CD1c-positive myeloid dendritic cell (primary cell): ENCODE data around the gene TMC7.

ENCODE experiments used
- DNase-seq: peaks from one replicate; pipeline ENCODE4 v3.0.0-alpha.2; 2016; ENCODE audit errors: extremely low spot score

Gene TMC7

GRCh38 chr16:19029980-19030379 is 46.2 kb downstream of the TMC7 start:
- DNase-seq = no peak

GRCh38 chr16:19031738-19032137 is 48.0 kb downstream of the TMC7 start:
- no peak for DNase-seq

DNA sequence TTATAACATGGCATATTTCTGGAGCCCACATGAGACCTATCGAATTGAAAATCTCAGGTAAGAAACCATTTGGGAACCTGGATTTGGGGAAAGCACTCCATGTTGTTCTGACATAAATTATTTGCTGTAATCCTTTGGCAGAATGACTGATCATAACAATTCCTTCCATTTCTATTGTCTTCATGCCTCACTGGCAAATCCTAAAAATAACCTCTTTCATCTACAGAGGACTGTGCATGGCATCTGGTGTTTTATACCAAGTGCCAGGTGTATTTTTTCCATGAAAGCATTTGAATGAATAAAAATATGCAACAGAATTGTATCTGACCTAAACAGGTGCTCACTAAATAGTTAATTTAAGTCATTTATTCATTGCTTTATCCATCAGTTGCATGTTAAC is 50.0 kb downstream of the TMC7 start:
- DNase-seq = no peak

DNA sequence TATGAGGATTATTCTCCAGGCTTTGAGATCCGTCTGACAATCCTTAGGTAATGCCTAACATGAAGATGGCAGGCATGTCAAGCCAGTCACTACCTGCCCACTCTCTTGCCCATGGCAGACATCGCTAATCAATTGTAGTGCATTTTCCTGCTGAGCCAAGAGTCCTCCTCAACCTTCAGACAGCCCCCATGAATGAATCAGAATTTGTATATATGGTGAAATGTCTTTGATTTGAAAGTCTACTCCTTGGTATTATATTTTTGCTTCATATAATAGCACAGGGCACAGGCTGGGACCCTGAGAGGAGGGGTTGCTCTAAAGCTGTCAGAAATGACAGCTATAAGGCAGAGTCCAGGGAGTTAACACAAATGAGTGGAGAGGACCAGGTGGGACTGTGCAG is 56.7 kb downstream of the TMC7 start:
- DNase-seq = no peak

DNA sequence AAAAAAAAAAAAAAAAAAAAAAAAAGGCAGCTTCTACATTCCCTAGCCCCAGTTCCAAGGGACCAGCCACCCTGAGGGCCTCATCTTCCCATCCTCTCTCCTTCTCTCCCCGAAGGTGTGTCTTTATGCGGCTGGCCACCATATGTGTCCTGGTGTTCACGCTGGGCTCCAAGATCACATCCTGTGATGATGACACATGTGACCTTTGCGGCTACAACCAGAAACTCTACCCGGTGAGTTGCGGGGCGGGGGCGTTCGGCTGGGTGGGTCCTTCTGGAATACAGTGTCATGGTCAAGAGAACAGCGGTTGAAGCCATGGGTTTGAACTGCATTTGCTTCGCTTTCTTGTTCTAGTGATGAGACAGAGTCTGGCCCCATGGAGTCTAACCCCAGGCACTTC is 61.0 kb downstream of the TMC7 start:
- DNase-seq = no peak

- DNase-seq = no peak
Measured at GRCh38 chr16:19046062-19046461, 62.3 kb downstream of the TMC7 start.

- DNase-seq = no peak
Measured at GRCh38 chr16:19062706-19063105, 79.0 kb downstream of the TMC7 start.

DNA sequence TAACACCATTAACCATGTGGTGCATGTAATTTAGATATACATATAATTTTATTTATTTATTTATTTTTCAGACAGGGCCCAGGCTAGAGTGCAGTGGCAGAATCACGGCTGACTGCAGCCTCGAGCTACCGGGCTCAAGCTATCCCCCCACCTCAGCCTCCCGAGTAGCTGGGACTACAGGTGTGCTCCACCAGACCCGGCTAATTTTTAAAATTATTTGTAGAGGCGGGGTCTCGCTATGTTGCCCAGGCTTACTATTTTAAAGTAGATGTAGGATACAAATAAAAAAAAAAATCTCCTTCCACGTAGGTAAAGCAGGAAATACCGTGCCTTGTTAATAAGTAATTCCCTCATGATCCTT is 83.2 kb downstream of the TMC7 start:
- DNase-seq = no peak

DNA sequence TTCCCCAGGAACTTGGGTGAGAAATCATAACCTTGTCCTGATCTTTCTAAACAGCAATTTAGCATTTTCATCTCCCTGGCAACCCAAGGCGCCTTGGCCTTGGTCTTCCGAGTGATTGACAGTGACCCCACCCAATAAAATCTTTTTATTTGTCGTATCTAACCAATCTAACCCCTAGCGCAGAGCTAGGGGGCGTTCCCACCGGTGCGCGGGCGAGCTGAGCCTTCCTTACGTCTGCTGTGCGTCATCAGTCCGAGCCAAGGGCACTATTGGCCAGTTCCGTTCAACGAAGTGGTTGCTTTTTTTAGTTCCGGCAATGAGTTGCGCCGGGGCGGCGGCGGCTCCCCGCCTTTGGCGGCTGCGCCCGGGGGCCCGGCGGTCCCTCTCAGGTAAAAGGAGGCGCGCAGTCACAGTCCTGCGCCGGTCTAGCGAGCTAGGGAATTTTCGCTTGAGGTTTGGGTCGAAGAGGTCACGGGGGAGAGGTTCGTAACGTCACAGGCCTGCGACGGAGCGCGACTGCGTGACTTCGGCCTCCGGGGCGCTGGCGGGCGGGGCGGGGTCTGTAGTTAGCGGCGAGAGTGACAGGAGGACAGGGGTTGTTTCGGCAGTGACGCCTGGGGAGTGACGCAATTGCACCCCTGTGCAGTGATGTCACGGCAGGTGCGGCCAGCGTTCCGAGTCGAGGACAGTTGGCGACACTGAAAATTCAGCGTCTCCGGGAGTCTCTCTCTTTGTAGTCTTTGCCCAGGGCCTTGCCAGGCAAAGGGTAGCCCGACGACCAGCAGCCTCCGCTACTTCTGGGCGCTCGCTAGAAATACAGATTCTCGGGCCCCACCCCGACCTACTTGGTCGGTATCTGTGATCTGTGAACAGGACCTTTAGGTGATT is 83.9 kb downstream of the TMC7 start, which contains the start of gene COQ7:
Gene COQ7, plus strand, starts transcription at position 266 of the 888 bp plus-strand sequence. Its CDS starts 51 bp downstream, at position 317.
- peak; percentile 100 for DNase-seq

DNA sequence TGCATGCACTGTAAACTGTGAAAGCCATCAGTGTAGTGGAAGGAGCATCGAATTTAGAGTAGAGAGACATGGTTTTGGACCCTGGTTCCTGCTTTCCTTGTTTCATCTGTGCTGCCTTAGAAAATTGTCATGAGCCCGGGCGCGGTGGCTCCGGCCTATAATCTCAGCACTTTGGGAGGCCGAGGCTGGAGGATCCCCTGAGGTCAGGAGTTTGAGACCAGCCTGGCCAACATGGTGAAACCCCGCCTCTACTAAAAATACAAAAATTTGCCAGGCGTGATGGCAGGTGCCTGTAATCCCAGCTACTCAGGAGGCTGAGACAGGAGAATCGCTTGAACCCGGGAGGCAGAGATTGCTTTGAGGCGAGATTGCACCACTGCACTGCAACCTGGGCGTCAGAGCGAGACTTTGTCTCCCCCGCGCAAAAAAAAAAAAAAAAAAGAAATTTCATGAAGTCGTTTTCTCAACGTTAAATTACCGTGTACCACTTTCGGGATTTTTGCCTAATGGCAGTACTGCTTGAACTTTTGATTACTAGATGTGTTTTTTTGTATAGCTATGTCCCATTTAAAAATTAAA is 84.6 kb downstream of the TMC7 start:
- peak; percentile 7 for DNase-seq

GRCh38 chr16:19071811-19072777 is 88.4 kb downstream of the TMC7 start:
- DNase-seq = peak; percentile 44

DNA sequence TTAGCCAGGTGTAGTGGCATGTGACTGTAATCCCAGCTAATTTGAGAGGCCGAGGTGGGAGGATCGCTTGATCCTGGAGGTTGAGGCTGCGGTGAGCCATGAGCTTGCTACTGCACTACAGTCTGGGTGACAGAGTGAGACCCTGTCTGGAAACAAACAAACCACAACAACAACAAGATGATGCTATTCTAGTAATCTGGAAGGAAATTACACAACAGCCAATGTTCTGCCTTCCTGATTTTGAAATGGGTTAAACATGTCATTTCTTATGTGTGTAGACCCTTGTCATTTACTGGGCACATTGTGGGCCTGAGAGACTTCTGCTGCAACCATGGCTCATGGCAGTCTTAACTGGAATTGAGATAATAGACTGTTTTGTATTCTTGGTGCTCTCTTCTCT is 89.6 kb downstream of the TMC7 start:
- peak; percentile 9 for DNase-seq

DNA sequence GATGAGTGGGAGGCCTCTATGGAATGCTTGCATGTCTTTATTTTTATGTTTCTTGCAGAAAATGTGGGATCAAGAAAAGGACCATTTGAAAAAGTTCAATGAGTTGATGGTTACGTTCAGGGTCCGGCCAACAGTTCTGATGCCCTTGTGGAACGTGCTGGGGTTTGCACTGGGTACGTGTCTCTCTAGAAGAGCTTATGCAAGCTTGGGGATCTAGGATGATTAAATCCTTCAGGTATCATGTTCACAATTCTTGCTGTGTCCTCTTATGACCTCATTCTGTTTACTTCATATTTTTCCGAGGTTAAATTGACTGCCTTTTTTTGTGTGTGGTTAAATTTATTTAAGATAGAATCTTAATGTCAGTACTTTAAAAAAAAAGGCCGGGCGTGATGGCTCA is 90.1 kb downstream of the TMC7 start:
- no peak for DNase-seq

- no peak for DNase-seq
Measured at GRCh38 chr16:19075511-19075910, 91.8 kb downstream of the TMC7 start.

- no peak for DNase-seq
Measured at GRCh38 chr16:19077879-19078278, 94.1 kb downstream of the TMC7 start.

DNA sequence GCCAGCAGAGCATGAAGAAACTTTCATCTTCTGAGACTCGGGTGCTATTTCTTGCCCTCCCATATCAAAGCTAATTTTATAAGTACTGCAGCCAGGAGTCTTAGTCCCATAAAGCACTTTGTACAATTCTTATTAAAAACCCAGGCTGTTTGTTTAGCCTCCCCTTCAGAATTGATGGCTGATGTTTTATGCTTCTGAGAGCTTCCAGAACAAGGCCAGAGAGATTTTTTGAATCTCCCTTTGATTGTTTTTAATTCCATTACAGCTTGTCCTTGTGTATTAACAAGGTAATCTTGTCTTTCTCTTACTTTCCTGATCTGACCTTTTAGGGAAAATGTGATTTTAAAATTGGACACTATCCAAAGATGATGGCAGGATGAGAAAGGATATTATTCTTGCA is 99.9 kb downstream of the TMC7 start:
- DNase-seq = no peak

DNA sequence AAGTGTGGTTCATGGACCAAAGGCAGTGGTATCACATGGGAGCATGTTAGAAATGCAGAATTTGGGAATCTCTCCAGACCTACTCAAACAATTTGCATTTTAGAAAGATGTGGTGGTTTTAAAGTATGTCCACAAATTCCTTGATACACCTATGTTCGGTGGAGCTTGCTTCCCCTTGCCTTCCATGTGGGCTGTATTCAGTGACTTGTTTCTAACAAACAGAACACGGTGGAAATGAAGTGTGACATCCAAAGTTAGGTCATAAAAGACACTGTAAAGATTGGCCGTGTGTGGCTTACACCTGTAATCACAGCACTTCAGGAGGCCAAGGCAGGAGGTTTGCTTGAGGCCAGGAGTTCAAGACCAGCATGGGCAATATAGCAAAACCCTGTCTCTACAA is 100.4 kb downstream of the TMC7 start:
- DNase-seq = no peak

DNA sequence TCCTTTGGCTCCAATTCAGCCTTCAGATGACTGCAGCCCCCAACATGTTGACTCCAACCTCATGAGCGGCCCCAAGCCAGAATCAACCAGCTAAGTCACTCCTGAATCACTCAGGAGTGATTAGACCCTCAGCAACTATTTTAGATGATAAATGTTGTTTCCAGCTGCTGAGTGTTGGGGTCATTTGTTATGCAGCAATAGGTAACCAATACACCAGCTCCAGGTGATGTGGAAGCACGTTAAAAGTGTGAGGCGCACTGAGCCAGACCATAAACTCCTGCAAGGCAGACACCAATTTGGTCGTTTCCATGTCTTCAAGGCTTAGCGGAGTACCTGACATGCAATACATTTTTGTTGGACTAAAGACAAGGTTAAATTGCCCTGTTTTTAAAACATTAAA is 101.1 kb downstream of the TMC7 start:
- DNase-seq = no peak

- DNase-seq = no peak
Measured at GRCh38 chr16:19085679-19086200, 102.0 kb downstream of the TMC7 start.

DNA sequence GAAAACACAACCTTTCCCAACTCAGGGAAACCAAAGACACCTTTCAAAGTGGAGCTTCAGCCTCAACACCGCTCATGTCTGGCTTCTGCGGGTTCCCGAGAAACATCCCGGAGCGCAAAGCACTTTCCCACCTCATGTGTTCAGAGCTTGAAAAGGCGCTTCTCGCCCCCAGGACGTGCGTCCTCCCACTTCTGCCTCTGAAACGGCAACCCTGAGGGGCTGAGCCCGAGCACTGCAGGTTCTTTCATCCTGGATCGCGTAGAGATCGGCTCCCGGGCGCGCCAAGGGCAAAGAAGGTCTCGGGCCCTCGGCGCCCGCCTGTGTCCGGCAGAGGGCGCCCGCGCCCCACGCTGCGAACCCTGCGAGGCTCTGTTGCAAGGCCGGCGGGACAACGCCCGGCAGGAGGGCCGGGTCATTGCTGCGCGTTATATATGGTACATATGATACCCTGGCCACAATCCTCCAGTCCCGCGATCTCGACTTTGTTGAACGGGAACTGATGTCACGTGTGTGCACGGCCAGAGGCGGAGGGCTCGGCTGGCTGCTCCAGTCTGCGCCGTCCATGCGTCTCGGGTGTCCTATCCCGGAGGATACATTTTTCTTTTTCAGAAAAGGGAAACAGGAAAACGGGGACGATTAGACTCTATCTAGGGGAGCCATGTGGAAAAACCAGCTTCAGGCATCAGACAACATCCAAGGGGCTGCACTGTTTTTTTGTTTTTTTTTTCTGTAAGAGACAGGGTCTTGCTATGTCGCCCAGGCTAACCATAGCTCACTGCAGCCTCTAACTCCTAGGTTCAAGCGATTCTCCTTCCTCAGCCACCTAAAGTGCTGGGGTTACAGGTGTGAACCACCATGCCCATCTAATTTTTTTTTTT is 102.8 kb downstream of the TMC7 start:
- peak; percentile 96 for DNase-seq

- DNase-seq = no peak
Measured at GRCh38 chr16:19088341-19088916, 104.7 kb downstream of the TMC7 start.
